IMR-90 (cell line): ENCODE measurements around the gene TNFRSF11A. TPM values are rescaled to one million over a fixed set of nuclear protein-coding genes. Genes with fewer than 3 reads are reported as not detected.

Experiments used
- ATAC-seq: fragments of 200-7000 bp; cut with Tn5 transposase; 2 replicates; pipeline ENCODE4 v1.9.1; 2020; ENCODE audit warnings: low read depth, mild to moderate bottlenecking, moderate library complexity
- BruUV-seq: library from RNA; stranded (reverse); fragments of 400-500 nt; replicated peaks from 2 replicates; lab custom pipeline; 2021; lab: Mats Ljungman, UMichigan
- CTCF ChIA-PET: fragments of 300-600 bp; formaldehyde crosslinking; extraction: SDS; loops from one replicate; lab custom pipeline; 2021; ENCODE audit warnings: antibody characterized with exemption; lab: Yijun Ruan, JAX
- POLR2A ChIA-PET: fragments of 300-600 bp; sonication (Branson Sonifier 250); formaldehyde crosslinking; loops from one replicate; lab custom pipeline; 2022; ENCODE audit warnings: antibody characterized with exemption; ENCODE audit not compliant: unreplicated experiment; lab: Charles Lee
- DNase-seq: peaks from one replicate; pipeline ENCODE4 v3.0.0; 2013
- H2AFZ ChIP-seq: replicated peaks from 2 replicates; pipeline ENCODE3; 2013; ENCODE audit warnings: low read length, mild to moderate bottlenecking; ENCODE audit not compliant: poor library complexity
- H2AK5ac ChIP-seq: 2 replicates; pipeline ENCODE4 v1.6.1; 2013; ENCODE audit warnings: low read depth, low read length, inconsistent platforms
- H2AK9ac ChIP-seq: replicated peaks from 2 replicates; pipeline ENCODE3; 2013; ENCODE audit warnings: mild to moderate bottlenecking, low read depth, low read length, moderate library complexity; ENCODE audit not compliant: poor library complexity
- H2BK120ac ChIP-seq: 2 replicates; pipeline ENCODE4 v1.6.1; 2013; ENCODE audit warnings: low read depth, low read length, inconsistent platforms
- H2BK15ac ChIP-seq: 3 replicates; pipeline ENCODE4 v1.6.1; 2013; ENCODE audit warnings: low read depth, low read length, inconsistent platforms
- H2BK20ac ChIP-seq: 2 replicates; pipeline ENCODE4 v1.6.1; 2013; ENCODE audit warnings: low read depth, mild to moderate bottlenecking, inconsistent platforms, low read length, moderate library complexity
- H2BK5ac ChIP-seq: 2 replicates; pipeline ENCODE4 v1.6.1; 2013; ENCODE audit warnings: mild to moderate bottlenecking, low read depth, low read length, inconsistent platforms; ENCODE audit not compliant: poor library complexity, severe bottlenecking
- H3K14ac ChIP-seq: replicated peaks from 2 replicates; pipeline ENCODE4 v1.6.1; 2013; ENCODE audit warnings: low read depth, low read length, inconsistent platforms
- H3K18ac ChIP-seq: 2 replicates; pipeline ENCODE4 v1.6.1; 2013; ENCODE audit warnings: low read depth, low read length, control low read depth
- H3K23ac ChIP-seq: 2 replicates; pipeline ENCODE4 v1.6.1; 2013; ENCODE audit warnings: low read depth, low read length, inconsistent platforms
- H3K27ac ChIP-seq: 2 replicates; pipeline ENCODE4 v1.5.1; 2013; ENCODE audit warnings: mild to moderate bottlenecking, control low read depth, low read length; ENCODE audit not compliant: insufficient read depth
- H3K27me3 ChIP-seq: 2 replicates; pipeline ENCODE4 v1.6.1; 2013; ENCODE audit warnings: low read length; ENCODE audit not compliant: control insufficient read depth, insufficient read depth
- H3K36me3 ChIP-seq: 2 replicates; pipeline ENCODE4 v1.6.1; 2013; ENCODE audit warnings: low read length, mixed read lengths; ENCODE audit not compliant: control insufficient read depth, insufficient read depth
- H3K4ac ChIP-seq: 2 replicates; pipeline ENCODE4 v1.6.1; 2013; ENCODE audit warnings: low read depth, low read length, inconsistent platforms
- H3K4me1 ChIP-seq: 2 replicates; pipeline ENCODE4 v1.6.1; 2013; ENCODE audit warnings: low read length, mixed read lengths; ENCODE audit not compliant: control insufficient read depth, insufficient read depth
- H3K4me2 ChIP-seq: 2 replicates; pipeline ENCODE4 v1.6.1; 2013; ENCODE audit warnings: low read depth, mild to moderate bottlenecking, control low read depth, low read length, moderate library complexity
- H3K4me3 ChIP-seq: 2 replicates; pipeline ENCODE4 v1.5.1; 2013; ENCODE audit warnings: low read depth, mild to moderate bottlenecking, control low read depth, low read length, moderate library complexity; ENCODE audit not compliant: insufficient read depth
- H3K56ac ChIP-seq: 2 replicates; pipeline ENCODE4 v1.6.1; 2013; ENCODE audit warnings: low read length, inconsistent platforms; ENCODE audit not compliant: insufficient read depth; ENCODE audit errors: extremely low read depth
- H3K79me1 ChIP-seq, 2 experiments: 2 replicates each; pipeline ENCODE4 v1.6.1; 2013; ENCODE audit warnings: low read length in 2 of 2, inconsistent platforms in 1 of 2, low read depth in 1 of 2
- H3K9ac ChIP-seq: 2 replicates; pipeline ENCODE4 v1.6.1; 2013; ENCODE audit warnings: low read depth, low read length, control low read depth
- H3K9me1 ChIP-seq: 2 replicates; pipeline ENCODE4 v1.6.1; 2013; ENCODE audit warnings: low read length, inconsistent platforms; ENCODE audit not compliant: insufficient read depth
- H3K9me3 ChIP-seq: 2 replicates; pipeline ENCODE4 v1.6.1; 2013; ENCODE audit warnings: low read length; ENCODE audit not compliant: control insufficient read depth, insufficient read depth
- H4K20me1 ChIP-seq: 2 replicates; pipeline ENCODE4 v1.6.1; 2013; ENCODE audit warnings: low read length, inconsistent platforms; ENCODE audit not compliant: insufficient read depth
- H4K5ac ChIP-seq: 2 replicates; pipeline ENCODE4 v1.6.1; 2013; ENCODE audit warnings: mild to moderate bottlenecking, low read depth, low read length, control low read depth
- H4K8ac ChIP-seq, 2 experiments: 2 replicates each; pipeline ENCODE4 v1.6.1; 2013; ENCODE audit warnings: low read depth in 2 of 2, low read length in 2 of 2, control low read depth in 1 of 2, inconsistent platforms in 1 of 2
- H4K91ac ChIP-seq: 2 replicates; pipeline ENCODE4 v1.6.1; 2013; ENCODE audit warnings: low read depth, low read length, inconsistent platforms; ENCODE audit not compliant: insufficient read depth
- MAFK ChIP-seq: IDR thresholded peaks from 2 replicates; pipeline ENCODE4 v1.6.1; 2012; ENCODE audit warnings: low read depth, low read length, improper control_type of control experiment
- MXI1 ChIP-seq: IDR thresholded peaks from 2 replicates; pipeline ENCODE4 v1.6.1; 2012; ENCODE audit warnings: low read depth, mild to moderate bottlenecking, low read length, moderate library complexity, borderline replicate concordance
- USF2 ChIP-seq: fragments of 150-350 bp; IDR thresholded peaks from 2 replicates; pipeline ENCODE4 v1.6.1; 2017; ENCODE audit warnings: mild to moderate bottlenecking, antibody characterized with exemption, low read length, low read depth
- WGBS, 2 experiments: methylation state at CpG; one replicate each; pipeline versions ENCODE4 v1.1.5 to v1.1.7; 2013; ENCODE audit warnings: missing lambda C conversion rate in 2 of 2; ENCODE audit not compliant: insufficient read length in 1 of 2; ENCODE audit errors: extremely low coverage in 2 of 2; 5-methylcytosine and 5-hydroxymethylcytosine counted together
- dilution Hi-C: fragments of 300-500 bp; cut with HindIII; formaldehyde crosslinking; loops from one replicate; pipeline ENCODE4 v1.14.3; 2018; ENCODE audit warnings: low sequenced_read_pairs; ENCODE audit not compliant: unreplicated experiment
- in situ Hi-C: fragments of 300-500 bp; cut with MboI; formaldehyde crosslinking; loops from 3 replicates; pipeline ENCODE4 v1.14.3; 2019; ENCODE audit warnings: low sequenced_read_pairs, inconsistent platforms, mixed read lengths
- intact Hi-C: fragments of 100-400 bp; cut with micrococcal nuclease; formaldehyde crosslinking; loops from 2 replicates; pipeline ENCODE4 v1.10.0; 2022
- polyA plus RNA-seq, 3 experiments: library from polyadenylated mRNA; depleted of rRNA; stranded (reverse); fragments of >200 nt; gene quantifications; 2 replicates each; pipeline ENCODE4 v1.2.3, GENCODE V29; 2012; ENCODE audit warnings: low replicate concordance in 1 of 3
- total RNA-seq: library from RNA; depleted of rRNA; stranded (reverse); fragments of >200 nt; gene quantifications from 2 replicates; pipeline ENCODE4 v1.2.3, GENCODE V29; 2012

The TNFRSF11A gene
- total and polyA plus RNA-seq, 2 of the 4 experiments (the other 2 are of a cell fraction): under 0.01 TPM; not detected in 1

DNA sequence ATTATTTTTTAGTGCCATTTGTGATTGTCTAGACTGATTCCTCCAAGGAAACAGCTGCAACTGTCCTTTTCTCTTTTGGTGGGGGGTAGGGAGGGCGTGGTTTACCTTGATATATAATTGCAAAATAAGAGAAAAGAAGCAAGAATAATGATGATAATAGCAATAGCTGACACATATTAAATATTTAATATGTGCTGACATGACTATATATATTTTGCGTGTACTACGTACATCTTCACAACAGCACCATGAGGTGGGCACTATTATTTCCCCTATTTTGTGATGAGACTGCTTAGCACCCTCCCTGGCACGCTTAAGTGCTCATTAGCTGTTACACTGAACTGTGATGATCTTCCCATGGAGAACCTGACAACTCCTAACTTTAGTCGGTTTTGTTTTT lies 39.4 kb downstream of the TNFRSF11A start:
- no peak overlapping the region for H4K8ac ChIP-seq
- no peak overlapping the region for H2AFZ ChIP-seq
- H3K18ac ChIP-seq: no peak overlapping the region
- CTCF ChIA-PET: no interaction called here
- no peak overlapping the region for H2BK20ac ChIP-seq
- no peaks in the 10 kb centered on the region for H3K4me1 ChIP-seq
- H3K23ac ChIP-seq: no peak overlapping the region
- DNase-seq: no peak
- no peak overlapping the region for H3K14ac ChIP-seq
- dilution Hi-C loops: no loop called here
- H2AK9ac ChIP-seq: no peak overlapping the region
- H3K4me3 ChIP-seq: no peak overlapping the region
- no peaks in the 10 kb centered on the region for H3K9me1 ChIP-seq
- no peak for ATAC-seq
- H3K9ac ChIP-seq: no peak overlapping the region
- in situ Hi-C loops: no loop called here
- H3K27ac ChIP-seq: no peak overlapping the region
- no peak overlapping the region for H4K5ac ChIP-seq
- no peak overlapping the region for H2BK15ac ChIP-seq
- H2AK5ac ChIP-seq: no peak overlapping the region
- H3K4me2 ChIP-seq: no peak overlapping the region
- H2BK5ac ChIP-seq: no peak overlapping the region
- H4K91ac ChIP-seq: no peak overlapping the region
- TF ChIP-seq MXI1 (no peak), MAFK (peak; percentile 64), USF2 (no peak)
- no peaks in the 10 kb centered on the region for H3K36me3 ChIP-seq
- H3K9me3 ChIP-seq: no peaks in the 10 kb centered on the region
- BruUV-seq: no TSS peak
- no peak overlapping the region for H2BK120ac ChIP-seq
- POLR2A ChIA-PET: no interaction called here
- no peak overlapping the region for H3K4ac ChIP-seq
- H3K56ac ChIP-seq: no peak overlapping the region
- no CpG with 5 or more reads among the region's 5 CpGs for WGBS, 2 experiments
- H4K20me1 ChIP-seq: no peaks in the 10 kb centered on the region
- H3K79me1 ChIP-seq: no peaks in the 10 kb centered on the region
- intact Hi-C loops: no loop called here
- H3K27me3 ChIP-seq: peaks cover 23% of the 10 kb centered on the region
